ENCODE results near the gene MACROH2A2. TPM values are rescaled to one million over a fixed set of nuclear protein-coding genes. Genes with fewer than 3 reads are reported as not detected.

MACROH2A2 gene
- total and polyA plus RNA-seq, 12 donors, result 10.0 to 17.5 (median 12.7) TPM

GRCh38 chr10:70032667-70033289 lies 19.9 kb upstream of the MACROH2A2 start:
- DNase-seq, result no peak
- Histone ChIP-seq H3K36me3 (no peaks in the 10 kb centered on the region), H3K9me3 (peaks cover 0 to 25% (median 10%) of the 10 kb centered on the region in 11 donors), H3K27me3 (peaks cover 0 to 21% (median 6%) of the 10 kb centered on the region in 7 donors), H3K27ac (no peak overlapping the region), H3K4me1 (peaks cover 0 to 8% (median 0%) of the 10 kb centered on the region in 9 donors), H3K4me3 (no peak overlapping the region)
- WGBS, 2 donors, result 71% methylated on average over 5 of the region's 5 CpGs
- intact Hi-C loops (cut with DNase I), result no loop called here
- no peak for ATAC-seq
- TF ChIP-seq, protein P1, sequence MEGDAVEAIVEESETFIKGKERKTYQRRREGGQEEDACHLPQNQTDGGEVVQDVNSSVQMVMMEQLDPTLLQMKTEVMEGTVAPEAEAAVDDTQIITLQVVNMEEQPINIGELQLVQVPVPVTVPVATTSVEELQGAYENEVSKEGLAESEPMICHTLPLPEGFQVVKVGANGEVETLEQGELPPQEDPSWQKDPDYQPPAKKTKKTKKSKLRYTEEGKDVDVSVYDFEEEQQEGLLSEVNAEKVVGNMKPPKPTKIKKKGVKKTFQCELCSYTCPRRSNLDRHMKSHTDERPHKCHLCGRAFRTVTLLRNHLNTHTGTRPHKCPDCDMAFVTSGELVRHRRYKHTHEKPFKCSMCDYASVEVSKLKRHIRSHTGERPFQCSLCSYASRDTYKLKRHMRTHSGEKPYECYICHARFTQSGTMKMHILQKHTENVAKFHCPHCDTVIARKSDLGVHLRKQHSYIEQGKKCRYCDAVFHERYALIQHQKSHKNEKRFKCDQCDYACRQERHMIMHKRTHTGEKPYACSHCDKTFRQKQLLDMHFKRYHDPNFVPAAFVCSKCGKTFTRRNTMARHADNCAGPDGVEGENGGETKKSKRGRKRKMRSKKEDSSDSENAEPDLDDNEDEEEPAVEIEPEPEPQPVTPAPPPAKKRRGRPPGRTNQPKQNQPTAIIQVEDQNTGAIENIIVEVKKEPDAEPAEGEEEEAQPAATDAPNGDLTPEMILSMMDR (IDR thresholded peaks at IDR 0.05), result no peak

GRCh38 chr10:70034232-70034631 lies 18.4 kb upstream of the MACROH2A2 start:
- no peaks in the 10 kb centered on the region for H3K36me3 ChIP-seq
- peaks cover 0 to 8% (median 0%) of the 10 kb centered on the region in 9 donors for H3K4me1 ChIP-seq
- peaks cover 0 to 21% (median 6%) of the 10 kb centered on the region in 7 donors for H3K27me3 ChIP-seq
- TF ChIP-seq, protein P1 (IDR thresholded peaks at IDR 0.05), result no peak
- DNase-seq (no peak), ATAC-seq (peak in 2 of 8 donors; percentile 46 to 48)
- H3K9me3 ChIP-seq, result peaks cover 0 to 26% (median 10%) of the 10 kb centered on the region in 11 donors
- intact Hi-C loops (cut with DNase I), result no loop called here
- 4 to 6% methylated on average over 4 of the region's 4 CpGs for WGBS, 2 donors
- no peak overlapping the region for H3K27ac ChIP-seq
- H3K4me3 ChIP-seq, result no peak overlapping the region

DNA sequence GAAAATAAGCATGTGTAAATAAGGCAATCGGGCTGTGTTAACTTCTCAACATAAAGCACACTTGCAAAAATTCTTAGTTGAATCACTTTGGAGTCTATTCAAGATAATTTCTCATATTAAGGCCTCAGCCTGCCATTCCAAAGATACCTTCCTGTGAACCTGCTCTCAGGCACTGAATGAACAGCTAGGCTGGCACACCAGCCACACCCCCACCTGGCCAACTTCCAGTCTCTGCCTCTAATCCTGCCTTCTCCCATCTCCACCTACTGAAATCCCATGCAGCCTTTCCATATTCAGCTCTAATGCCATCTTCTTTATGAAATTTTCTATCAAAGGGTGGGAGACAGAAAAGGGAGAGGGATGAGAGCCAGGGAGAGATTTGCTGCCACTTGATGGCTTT lies 17.1 kb upstream of the MACROH2A2 start:
- TF ChIP-seq, protein P1 (IDR thresholded peaks at IDR 0.05), result no peak
- Histone ChIP-seq H3K27ac (no peak overlapping the region), H3K36me3 (no peaks in the 10 kb centered on the region), H3K4me1 (peaks cover 0 to 8% (median 0%) of the 10 kb centered on the region in 9 donors), H3K9me3 (peaks cover 0 to 19% (median 10%) of the 10 kb centered on the region in 11 donors), H3K4me3 (no peak overlapping the region), H3K27me3 (peaks cover 0 to 18% (median 6%) of the 10 kb centered on the region in 7 donors)
- DNase-seq, result no peak
- ATAC-seq, result no peak
- intact Hi-C loops (cut with DNase I), result no loop called here
- WGBS, 2 donors, result 86 to 94% methylated on average over 1 of the region's 1 CpG

GRCh38 chr10:70038923-70039322 lies 13.7 kb upstream of the MACROH2A2 start:
- Histone ChIP-seq H3K27me3 (peaks cover 0 to 16% (median 7%) of the 10 kb centered on the region in 7 donors), H3K27ac (no peak overlapping the region), H3K4me1 (peaks cover 0 to 8% (median 0%) of the 10 kb centered on the region in 9 donors), H3K9me3 (peaks cover 0 to 11% (median 0%) of the 10 kb centered on the region in 11 donors), H3K4me3 (no peak overlapping the region), H3K36me3 (no peaks in the 10 kb centered on the region)
- no peak for ATAC-seq
- TF ChIP-seq, protein P1 (IDR thresholded peaks at IDR 0.05), result no peak
- intact Hi-C loops (cut with DNase I), result no loop called here
- DNase-seq, result no peak

Data from heart right ventricle (tissue), 16 donors.